Cardiac muscle cell (in vitro differentiated cells and primary cell): ENCODE measurements around the gene PPDPF. TPM values are rescaled to one million over a fixed set of nuclear protein-coding genes. Genes with fewer than 3 reads are reported as not detected.

ENCODE experiments used
- DNase-seq, 2 donors: peaks; one replicate each; pipeline versions ENCODE4 v3.0.0 to v3.0.0-alpha.2; 2010 to 2017; ENCODE audit warnings: low read depth in 1 of 2, low spot score in 1 of 2
- H3K27ac ChIP-seq: fragments of 200-600 bp; sonication (generic); 2 replicates; pipeline ENCODE4 v1.5.1; 2016
- H3K27me3 ChIP-seq: fragments of 200-600 bp; sonication (generic); 2 replicates; pipeline ENCODE4 v1.6.0; 2016; ENCODE audit warnings: control low read depth
- H3K36me3 ChIP-seq: fragments of 200-600 bp; sonication (generic); 2 replicates; pipeline ENCODE4 v1.5.1; 2016; ENCODE audit warnings: control low read depth
- H3K4me1 ChIP-seq: fragments of 200-600 bp; sonication (generic); 2 replicates; pipeline ENCODE4 v1.8.1; 2017; ENCODE audit warnings: low read depth, mild to moderate bottlenecking, mixed run types
- H3K4me3 ChIP-seq: fragments of 200-600 bp; sonication (generic); 2 replicates; pipeline ENCODE4 v1.5.1; 2016; ENCODE audit warnings: mild to moderate bottlenecking
- H3K9me3 ChIP-seq: fragments of 200-600 bp; sonication (generic); 2 replicates; pipeline ENCODE4 v1.5.1; 2017; ENCODE audit warnings: low read depth, mild to moderate bottlenecking, control low read depth
- CTCF ChIP-seq: IDR thresholded peaks from 2 replicates; pipeline ENCODE4 v1.5.1; 2012; ENCODE audit warnings: low read depth, mild to moderate bottlenecking, low read length
- polyA plus RNA-seq: library from polyadenylated mRNA; unstranded; fragments of >200 nt; fragmentation: Nextera tagmentation; extraction: Ambion mirVana; gene quantifications from 2 replicates; pipeline ENCODE4 v1.2.1, GENCODE V29; 2016
- total RNA-seq: library from RNA; depleted of rRNA; stranded (reverse); fragments of >200 nt; gene quantifications from 2 replicates; pipeline ENCODE4 v1.2.3, GENCODE V29; 2016

PPDPF gene
- total and polyA plus RNA-seq, 2 experiments from 2014 or later = 265 to 368 TPM

GRCh38 chr20:63494420-63495166 is 26.0 kb upstream of the PPDPF start:
- no peak for TF ChIP-seq CTCF
- Histone ChIP-seq H3K36me3 (peaks cover 55% of the 10 kb centered on the region), H3K27ac (no peak overlapping the region), H3K9me3 (no peaks in the 10 kb centered on the region), H3K27me3 (no peaks in the 10 kb centered on the region), H3K4me3 (no peak overlapping the region), H3K4me1 (peaks cover 21% of the 10 kb centered on the region)
- DNase-seq = no peak

GRCh38 chr20:63495167-63495720 is 25.3 kb upstream of the PPDPF start:
- no peak for DNase-seq
- H3K36me3 ChIP-seq = peaks cover 51% of the 10 kb centered on the region
- H3K27ac ChIP-seq = no peak overlapping the region
- no peaks in the 10 kb centered on the region for H3K9me3 ChIP-seq
- TF ChIP-seq CTCF = no peak
- H3K4me1 ChIP-seq = peaks cover 28% of the 10 kb centered on the region
- H3K4me3 ChIP-seq = no peak overlapping the region
- no peaks in the 10 kb centered on the region for H3K27me3 ChIP-seq

GRCh38 chr20:63495741-63496595 is 24.6 kb upstream of the PPDPF start:
- H3K27me3 ChIP-seq = no peaks in the 10 kb centered on the region
- peaks cover 45% of the 10 kb centered on the region for H3K36me3 ChIP-seq
- peak; percentile 95 for TF ChIP-seq CTCF
- H3K9me3 ChIP-seq = no peaks in the 10 kb centered on the region
- H3K4me3 ChIP-seq = no peak overlapping the region
- DNase-seq = peak; percentile 52 to 82
- no peak overlapping the region for H3K27ac ChIP-seq
- H3K4me1 ChIP-seq = peaks cover 35% of the 10 kb centered on the region

- no peak for TF ChIP-seq CTCF
- Histone ChIP-seq H3K9me3 (no peaks in the 10 kb centered on the region), H3K27me3 (no peaks in the 10 kb centered on the region), H3K27ac (peak overlapping the region; percentile 15), H3K36me3 (peaks cover 38% of the 10 kb centered on the region), H3K4me3 (peak overlapping the region; percentile 92), H3K4me1 (peaks cover 42% of the 10 kb centered on the region)
- DNase-seq = no peak
These were observed 23.9 kb upstream of the PPDPF start for GRCh38 chr20:63496596-63497120.

GRCh38 chr20:63497138-63497945 is 23.2 kb upstream of the PPDPF start:
- peak overlapping the region; percentile 92 for H3K4me3 ChIP-seq
- no peaks in the 10 kb centered on the region for H3K9me3 ChIP-seq
- H3K27me3 ChIP-seq = no peaks in the 10 kb centered on the region
- no peak for TF ChIP-seq CTCF
- H3K27ac ChIP-seq = peak overlapping the region; percentile 15
- no peak for DNase-seq
- peaks cover 46% of the 10 kb centered on the region for H3K4me1 ChIP-seq
- H3K36me3 ChIP-seq = peaks cover 33% of the 10 kb centered on the region
